Measurements from ENCODE around the gene ZNF48. TPM values are rescaled to one million over a fixed set of nuclear protein-coding genes. Genes with fewer than 3 reads are reported as not detected.

The ZNF48 gene
- polyA plus RNA-seq, 1 of the 3 experiments (the other 2 are of a cell fraction) = 8.8 TPM

DNA sequence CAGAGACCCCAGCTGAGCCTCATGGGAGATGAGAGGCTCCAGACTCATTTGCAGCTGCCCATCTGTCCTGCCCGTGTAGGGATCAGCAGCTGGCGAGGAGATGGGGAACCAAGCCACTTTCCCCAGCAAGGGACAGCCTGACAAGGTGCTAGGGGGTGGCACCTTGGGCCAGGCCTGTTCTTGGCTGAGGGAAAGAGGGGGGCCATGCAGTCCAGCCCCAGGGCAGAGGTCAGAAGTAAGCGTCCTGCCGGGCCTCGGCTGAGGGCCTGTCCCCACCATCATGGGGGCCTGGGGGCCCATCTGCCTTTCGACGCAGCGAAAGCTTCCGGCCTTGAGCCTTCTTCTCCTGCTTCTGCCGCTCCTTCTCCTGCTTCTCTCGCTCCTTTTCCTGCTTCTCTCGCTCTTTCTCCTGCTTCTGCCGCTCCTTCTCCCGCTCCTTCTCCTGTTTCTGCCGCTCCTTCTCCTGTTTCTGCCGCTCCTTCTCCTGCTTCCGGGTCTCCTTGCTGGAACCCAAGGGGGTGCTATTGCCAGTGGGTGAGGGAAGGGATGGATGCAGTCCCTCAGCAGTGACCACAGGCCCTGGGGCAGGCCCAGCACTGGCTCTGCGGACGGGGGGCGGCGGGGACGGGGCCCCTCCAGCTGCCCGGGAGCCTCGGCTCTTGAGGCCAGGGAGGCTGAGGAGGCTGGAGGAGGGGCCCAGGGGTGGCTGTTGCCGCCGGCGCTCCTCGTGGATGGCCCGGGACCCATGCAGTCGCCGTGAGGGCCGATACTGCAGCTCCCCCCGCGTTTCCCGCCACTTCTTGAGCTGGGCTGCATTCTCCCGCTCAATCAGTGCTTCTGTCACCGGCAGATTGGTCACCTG lies 37.3 kb upstream of the ZNF48 start:
- CTCF ChIA-PET = interaction anchor here (1.5 to 1.8 kb wide), 2 partner anchors 50 to 52 kb away, joined by 5 read pairs; partner anchors contain the start of gene ZNF771
- WGBS (ENCODE audit: low lambda C conversion rate) = 89% methylated on average over 30 of the region's 37 CpGs
- Histone ChIP-seq H3K27me3 (ENCODE audit: insufficient read depth) (no peaks in the 10 kb centered on the region), H3K27ac (ENCODE audit: low read depth in 2 of 2, low read length in 1 of 2) (no peak overlapping the region; a peak in 1 of 4 replicates), H3K79me2 (ENCODE audit: insufficient read depth) (peaks cover 57% of the 10 kb centered on the region), H3K9me3 (no peaks in the 10 kb centered on the region), H3K36me3 (replicated peaks in 1 of 2; ENCODE audit: control insufficient read depth in 1 of 2, insufficient read depth in 2 of 2, low read length in 1 of 2) (peaks cover 14 to 39% of the 10 kb centered on the region in 2 experiments), H3K4me3 (ENCODE audit: low read depth in 2 of 2, low read length in 1 of 2) (no peak overlapping the region), H3F3A (replicated peaks; ENCODE audit: insufficient read depth) (peaks cover 2% of the 10 kb centered on the region), H3K9me2 (no peaks in the 10 kb centered on the region), H3K4me1 (ENCODE audit: control insufficient read depth in 1 of 2, insufficient read depth in 2 of 2, low read depth in 1 of 2, low read length in 1 of 2) (peaks cover 21 to 35% of the 10 kb centered on the region in 2 experiments), H2AFZ (ENCODE audit: low read depth) (no peak overlapping the region), H4K20me1 (ENCODE audit: insufficient read depth) (peaks cover 3% of the 10 kb centered on the region; the same call in 1 of the 2 replicates), H3K4me2 (no peak overlapping the region), H3K9ac (no peak overlapping the region)
- POLR2A ChIA-PET = no interaction called here
- TF ChIP-seq RAD21 (IDR thresholded peaks at IDR 0.05; ENCODE audit: low read length) (no peak), EZH2phosphoT487 (IDR thresholded peaks at IDR 0.05; ENCODE audit: borderline replicate concordance, low read depth) (no peak), TEAD4 (IDR thresholded peaks at IDR 0.05; ENCODE audit: borderline replicate concordance, insufficient read depth) (no peak), MEF2A (IDR thresholded peaks at IDR 0.05; ENCODE audit: borderline replicate concordance, low read depth) (no peak)
- no peak for DNase-seq

DNA sequence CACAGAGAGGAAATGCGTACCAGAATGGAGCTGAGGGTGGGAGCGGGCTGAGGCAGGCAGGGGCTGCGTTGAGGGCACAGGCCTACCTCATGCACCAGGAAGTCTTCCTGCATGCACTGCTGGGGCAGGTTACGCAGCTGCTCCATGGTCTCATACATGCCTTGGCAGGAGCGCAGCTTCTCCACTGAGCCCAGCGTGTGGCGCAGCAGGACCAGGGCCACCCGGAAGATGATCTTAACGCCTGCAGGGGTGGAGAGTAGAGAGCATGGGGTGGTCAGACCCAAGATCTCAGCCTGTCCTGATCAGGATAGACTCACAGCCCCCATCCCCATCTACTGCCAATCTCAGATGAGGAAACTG lies 36.7 kb upstream of the ZNF48 start:
- Histone ChIP-seq H3K4me1 (ENCODE audit: control insufficient read depth in 1 of 2, insufficient read depth in 2 of 2, low read depth in 1 of 2, low read length in 1 of 2) (peaks cover 16 to 29% of the 10 kb centered on the region in 2 experiments), H3K4me3 (ENCODE audit: low read depth in 2 of 2, low read length in 1 of 2) (no peak overlapping the region), H3K36me3 (replicated peaks in 1 of 2; ENCODE audit: control insufficient read depth in 1 of 2, insufficient read depth in 2 of 2, low read length in 1 of 2) (peaks cover 10 to 33% of the 10 kb centered on the region in 2 experiments), H3K9me3 (no peaks in the 10 kb centered on the region), H3F3A (replicated peaks; ENCODE audit: insufficient read depth) (peaks cover 8% of the 10 kb centered on the region), H3K9ac (no peak overlapping the region), H3K4me2 (no peak overlapping the region), H4K20me1 (ENCODE audit: insufficient read depth) (peaks cover 6% of the 10 kb centered on the region), H3K27me3 (ENCODE audit: insufficient read depth) (no peaks in the 10 kb centered on the region), H3K27ac (ENCODE audit: low read depth in 2 of 2, low read length in 1 of 2) (no peak overlapping the region), H3K79me2 (ENCODE audit: insufficient read depth) (peaks cover 57% of the 10 kb centered on the region), H2AFZ (ENCODE audit: low read depth) (no peak overlapping the region), H3K9me2 (no peaks in the 10 kb centered on the region)
- TF ChIP-seq, protein P1, sequence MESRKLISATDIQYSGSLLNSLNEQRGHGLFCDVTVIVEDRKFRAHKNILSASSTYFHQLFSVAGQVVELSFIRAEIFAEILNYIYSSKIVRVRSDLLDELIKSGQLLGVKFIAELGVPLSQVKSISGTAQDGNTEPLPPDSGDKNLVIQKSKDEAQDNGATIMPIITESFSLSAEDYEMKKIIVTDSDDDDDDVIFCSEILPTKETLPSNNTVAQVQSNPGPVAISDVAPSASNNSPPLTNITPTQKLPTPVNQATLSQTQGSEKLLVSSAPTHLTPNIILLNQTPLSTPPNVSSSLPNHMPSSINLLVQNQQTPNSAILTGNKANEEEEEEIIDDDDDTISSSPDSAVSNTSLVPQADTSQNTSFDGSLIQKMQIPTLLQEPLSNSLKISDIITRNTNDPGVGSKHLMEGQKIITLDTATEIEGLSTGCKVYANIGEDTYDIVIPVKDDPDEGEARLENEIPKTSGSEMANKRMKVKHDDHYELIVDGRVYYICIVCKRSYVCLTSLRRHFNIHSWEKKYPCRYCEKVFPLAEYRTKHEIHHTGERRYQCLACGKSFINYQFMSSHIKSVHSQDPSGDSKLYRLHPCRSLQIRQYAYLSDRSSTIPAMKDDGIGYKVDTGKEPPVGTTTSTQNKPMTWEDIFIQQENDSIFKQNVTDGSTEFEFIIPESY (IDR thresholded peaks at IDR 0.05; ENCODE audit: borderline replicate concordance, low read depth) = no peak
- TF ChIP-seq CHD2 (IDR thresholded peaks at IDR 0.05; ENCODE audit: low read length, partially characterized antibody) (no peak), EZH2phosphoT487 (IDR thresholded peaks at IDR 0.05; ENCODE audit: borderline replicate concordance, low read depth) (no peak), EP300 (IDR thresholded peaks at IDR 0.05; ENCODE audit: borderline replicate concordance in 1 of 2, low read depth in 1 of 2, low read length in 1 of 2) (no peak)
- TF ChIP-seq, protein P2, sequence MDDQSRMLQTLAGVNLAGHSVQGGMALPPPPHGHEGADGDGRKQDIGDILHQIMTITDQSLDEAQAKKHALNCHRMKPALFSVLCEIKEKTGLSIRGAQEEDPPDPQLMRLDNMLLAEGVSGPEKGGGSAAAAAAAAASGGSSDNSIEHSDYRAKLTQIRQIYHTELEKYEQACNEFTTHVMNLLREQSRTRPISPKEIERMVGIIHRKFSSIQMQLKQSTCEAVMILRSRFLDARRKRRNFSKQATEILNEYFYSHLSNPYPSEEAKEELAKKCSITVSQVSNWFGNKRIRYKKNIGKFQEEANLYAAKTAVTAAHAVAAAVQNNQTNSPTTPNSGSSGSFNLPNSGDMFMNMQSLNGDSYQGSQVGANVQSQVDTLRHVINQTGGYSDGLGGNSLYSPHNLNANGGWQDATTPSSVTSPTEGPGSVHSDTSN (IDR thresholded peaks at IDR 0.05) = no peak
- TF ChIP-seq, protein P3, sequence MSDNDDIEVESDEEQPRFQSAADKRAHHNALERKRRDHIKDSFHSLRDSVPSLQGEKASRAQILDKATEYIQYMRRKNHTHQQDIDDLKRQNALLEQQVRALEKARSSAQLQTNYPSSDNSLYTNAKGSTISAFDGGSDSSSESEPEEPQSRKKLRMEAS (IDR thresholded peaks at IDR 0.05; ENCODE audit: low read depth) = no peak
- 98% methylated on average over 8 of the region's 9 CpGs for WGBS (ENCODE audit: low lambda C conversion rate)
- ChIA-PET CTCF (interaction anchor here (0.7 to 1.8 kb wide), 3 partner anchors 49 to 290 kb away, joined by 3 to 5 read pairs (median 5); partner anchors contain the start of gene ZNF771), POLR2A (no interaction called here)
- DNase-seq = no peak

All from SK-N-SH (cell line).